HG02981 (cell line): Measurements from ENCODE around the gene INA.
"Not testable (repeated sequence)": the region's sequence is repeated elsewhere in the genome, so short reads cannot be mapped to it uniquely, and the experiment has no call there.

Experiments used
- ATAC-seq: cut with Tn5 transposase; IDR thresholded peaks from one replicate; pipeline ENCODE4 v1.9.1; 2021; ENCODE audit warnings: mild to moderate bottlenecking, moderate library complexity; ENCODE audit not compliant: unreplicated experiment

The INA gene

GRCh38 chr10:103276896-103277712 lies at the start of gene INA:
TSS of gene INA (plus strand) at chr10:103277138. CDS start at chr10:103277212, 74 bp downstream.
- no peak for ATAC-seq

- ATAC-seq, result no peak
Measured at GRCh38 chr10:103227416-103227815, 49.5 kb upstream of the INA start.

GRCh38 chr10:103231047-103231551 lies 45.8 kb upstream of the INA start:
- no peak for ATAC-seq

- no peak for ATAC-seq
Measured at GRCh38 chr10:103232131-103232673, 44.7 kb upstream of the INA start.

- ATAC-seq, result no peak
Measured at GRCh38 chr10:103232772-103233488, 44.0 kb upstream of the INA start.

- ATAC-seq, result no peak
Measured at GRCh38 chr10:103235775-103236174, 41.2 kb upstream of the INA start.

- ATAC-seq, result no peak
Measured at GRCh38 chr10:103238506-103239252, 38.3 kb upstream of the INA start.

- ATAC-seq, result no peak
Measured at GRCh38 chr10:103241262-103242011, 35.5 kb upstream of the INA start.

GRCh38 chr10:103244666-103245271 lies 32.2 kb upstream of the INA start:
- ATAC-seq, result no peak

GRCh38 chr10:103245587-103245986 lies 31.4 kb upstream of the INA start, which contains the start of gene RPEL1:
TSS of gene RPEL1 (plus strand) at chr10:103245887. CDS start at chr10:103245997, 110 bp downstream.
- ATAC-seq, result not testable (repeated sequence)

- no peak for ATAC-seq
Measured at GRCh38 chr10:103246324-103246723, 30.6 kb upstream of the INA start.

GRCh38 chr10:103254113-103254512 lies 22.8 kb upstream of the INA start:
- ATAC-seq, result no peak

- no peak for ATAC-seq
Measured at GRCh38 chr10:103254538-103255325, 22.2 kb upstream of the INA start.

- no peak for ATAC-seq
Measured at GRCh38 chr10:103256613-103257012, 20.3 kb upstream of the INA start.

- no peak for ATAC-seq
Measured at GRCh38 chr10:103257812-103258211, 19.1 kb upstream of the INA start.

GRCh38 chr10:103258928-103259327 lies 18.0 kb upstream of the INA start:
- ATAC-seq, result not testable (repeated sequence)

- ATAC-seq, result no peak
Measured at GRCh38 chr10:103259989-103260388, 16.9 kb upstream of the INA start.

- ATAC-seq, result no peak
Measured at GRCh38 chr10:103262229-103262628, 14.7 kb upstream of the INA start.
